Suppressor macrophage treated with lipopolysaccharide for 1 hour (primary cell): ENCODE data around the gene HYCC1.

Experiments
- DNase-seq, 3 donors: peaks; one replicate each; pipeline ENCODE4 v3.0.0-alpha.2; 2020 to 2022

The HYCC1 gene

GRCh38 chr7:22983257-22983855, 30.6 kb downstream of the HYCC1 start:
- no peak for DNase-seq

- peak; percentile 14 to 89 (median 76) for DNase-seq
These were observed 33.5 kb downstream of the HYCC1 start for GRCh38 chr7:22980422-22980821.

- DNase-seq: no peak
These were observed 34.1 kb downstream of the HYCC1 start for GRCh38 chr7:22979861-22980260.

GRCh38 chr7:22979251-22979650, 34.7 kb downstream of the HYCC1 start:
- no peak for DNase-seq

- peak; percentile 38 to 67 (median 56) for DNase-seq
These were observed 39.3 kb downstream of the HYCC1 start for GRCh38 chr7:22974636-22975035.

GRCh38 chr7:22972207-22972606, 41.7 kb downstream of the HYCC1 start:
- DNase-seq: no peak

- no peak for DNase-seq
These were observed 44.9 kb downstream of the HYCC1 start for GRCh38 chr7:22969010-22969431.
